ENCODE data around the gene EDEM2. TPM values are rescaled to one million over a fixed set of nuclear protein-coding genes. Genes with fewer than 3 reads are reported as not detected.

Gene EDEM2
- polyA plus RNA-seq, 3 donors: 39.5 to 86.1 (median 75.6) TPM

DNA sequence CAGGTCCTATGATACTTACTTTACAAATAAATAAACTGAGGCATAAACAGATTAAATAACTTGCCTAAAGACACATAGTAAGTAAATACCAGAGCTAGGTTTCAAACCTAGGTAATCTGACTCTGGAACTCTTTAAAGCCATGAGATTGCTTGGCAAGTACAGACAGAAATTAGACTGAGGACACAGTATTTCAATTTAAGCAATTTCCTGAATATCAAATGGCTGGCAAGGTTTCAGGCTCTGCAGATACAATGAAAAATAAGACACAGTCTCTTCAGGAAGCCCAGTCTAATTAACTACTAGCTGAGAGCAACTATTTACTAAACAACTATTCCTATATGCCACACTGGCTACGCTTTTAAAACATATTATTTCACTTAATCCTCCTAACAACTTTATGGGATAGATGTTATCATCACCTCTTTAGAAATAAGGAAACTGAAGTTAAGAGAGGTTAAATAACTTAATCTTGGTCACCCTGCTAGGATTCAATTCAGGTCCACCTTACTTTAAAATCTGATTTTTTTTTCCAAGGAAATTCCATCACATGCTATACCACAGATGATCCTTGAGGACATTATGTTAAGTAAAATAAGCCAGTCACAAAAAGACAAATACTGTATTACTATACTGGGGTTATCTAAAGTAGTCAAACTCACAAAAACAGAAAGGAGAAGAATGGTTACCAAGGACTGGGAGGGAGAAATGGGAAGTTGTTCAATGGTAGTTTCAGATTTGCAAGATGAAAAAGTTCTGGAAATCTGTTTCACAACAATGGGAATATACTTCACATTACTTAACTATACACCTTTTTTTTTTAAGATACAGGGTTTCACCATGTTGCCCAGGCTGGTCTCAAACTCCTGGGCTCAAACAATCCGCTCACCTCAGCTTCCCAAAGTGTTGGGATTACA, 58.6 kb downstream of the EDEM2 start:
- Histone ChIP-seq H3K9me3 (replicated peaks in 1 of 2; ENCODE audit: control insufficient read depth in 1 of 2, insufficient read depth in 1 of 2, low read length in 2 of 2) (no peaks in the 10 kb centered on the region), H4K20me1 (ENCODE audit: insufficient read depth, low read length) (peaks cover 80% of the 10 kb centered on the region), H3K27me3 (ENCODE audit: control insufficient read depth in 2 of 2, insufficient read depth in 2 of 2, low read length in 2 of 2) (no peaks in the 10 kb centered on the region), H3K9ac (ENCODE audit: insufficient read depth, low read length, poor library complexity, severe bottlenecking) (no peak overlapping the region), H3K4me2 (replicated peaks; ENCODE audit: extremely low read depth, low read length, poor library complexity, severe bottlenecking) (peak overlapping the region; percentile 38), H3K4me1 (ENCODE audit: control insufficient read depth in 1 of 2, insufficient read depth in 2 of 2, low read length in 2 of 2) (peaks cover 39 to 56% of the 10 kb centered on the region in 2 donors), H2AFZ (ENCODE audit: insufficient read depth, low read depth, low read length, poor library complexity, severe bottlenecking) (no peak overlapping the region), H3K27ac (ENCODE audit: low read depth in 1 of 2, low read length in 2 of 2) (peak overlapping the region in 1 of 2 donors; percentile 70), H3K36me3 (replicated peaks in 1 of 2; ENCODE audit: control insufficient read depth in 1 of 2, insufficient read depth in 2 of 2, low read length in 2 of 2) (peaks cover 0 to 7% of the 10 kb centered on the region in 2 donors), H3K79me2 (ENCODE audit: insufficient read depth, low read length) (peaks cover 89% of the 10 kb centered on the region), H3K4me3 (replicated peaks in 1 of 3; ENCODE audit: low read depth in 2 of 3, low read length in 3 of 3) (peak overlapping the region in 1 of 3 experiments; percentile 5)
- Mint-ChIP-seq H3K4me1 (peaks cover 55% of the 10 kb centered on the region), H3K27ac (peak overlapping the region; percentile 1 to 83 (median 44)), H3K9me3 (no peaks in the 10 kb centered on the region), H3K36me3 (peaks cover 0 to 21% of the 10 kb centered on the region in 2 donors), H3K4me3 (no peak overlapping the region), H3K27me3 (ENCODE audit: low read depth in 3 of 3) (peaks cover 0 to 3% (median 1%) of the 10 kb centered on the region in 3 donors)
- DNase-seq: peak in 2 of 3 donors; percentile 37 to 43
- TF ChIP-seq, protein P1, sequence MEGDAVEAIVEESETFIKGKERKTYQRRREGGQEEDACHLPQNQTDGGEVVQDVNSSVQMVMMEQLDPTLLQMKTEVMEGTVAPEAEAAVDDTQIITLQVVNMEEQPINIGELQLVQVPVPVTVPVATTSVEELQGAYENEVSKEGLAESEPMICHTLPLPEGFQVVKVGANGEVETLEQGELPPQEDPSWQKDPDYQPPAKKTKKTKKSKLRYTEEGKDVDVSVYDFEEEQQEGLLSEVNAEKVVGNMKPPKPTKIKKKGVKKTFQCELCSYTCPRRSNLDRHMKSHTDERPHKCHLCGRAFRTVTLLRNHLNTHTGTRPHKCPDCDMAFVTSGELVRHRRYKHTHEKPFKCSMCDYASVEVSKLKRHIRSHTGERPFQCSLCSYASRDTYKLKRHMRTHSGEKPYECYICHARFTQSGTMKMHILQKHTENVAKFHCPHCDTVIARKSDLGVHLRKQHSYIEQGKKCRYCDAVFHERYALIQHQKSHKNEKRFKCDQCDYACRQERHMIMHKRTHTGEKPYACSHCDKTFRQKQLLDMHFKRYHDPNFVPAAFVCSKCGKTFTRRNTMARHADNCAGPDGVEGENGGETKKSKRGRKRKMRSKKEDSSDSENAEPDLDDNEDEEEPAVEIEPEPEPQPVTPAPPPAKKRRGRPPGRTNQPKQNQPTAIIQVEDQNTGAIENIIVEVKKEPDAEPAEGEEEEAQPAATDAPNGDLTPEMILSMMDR (IDR thresholded peaks at IDR 0.05): no peak
- no CpG with 5 or more reads among the region's 2 CpGs for WGBS (ENCODE audit: insufficient coverage)
- intact Hi-C loops (cut with micrococcal nuclease): no loop called here

DNA sequence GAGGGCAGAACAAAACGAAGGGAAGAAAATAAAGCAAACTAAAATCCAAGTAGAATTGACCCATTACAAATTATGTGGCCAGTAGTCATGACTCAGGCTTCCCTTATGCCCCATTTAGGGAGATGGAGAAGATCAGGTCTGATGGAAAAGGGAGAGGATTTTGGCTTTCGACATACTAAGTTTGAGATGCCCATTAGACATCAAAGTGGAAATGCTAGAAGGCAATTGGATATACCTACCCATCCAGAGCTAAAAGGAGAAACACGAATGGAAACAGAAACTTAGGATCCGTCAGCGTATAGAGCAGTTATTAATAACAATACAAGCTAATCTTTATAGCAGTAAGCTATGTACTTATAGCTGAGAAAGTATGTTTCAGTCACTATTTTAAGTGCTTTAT, 59.3 kb downstream of the EDEM2 start:
- Histone ChIP-seq H3K4me2 (replicated peaks; ENCODE audit: extremely low read depth, low read length, poor library complexity, severe bottlenecking) (peak overlapping the region; percentile 38), H3K79me2 (ENCODE audit: insufficient read depth, low read length) (peaks cover 96% of the 10 kb centered on the region), H3K9ac (ENCODE audit: insufficient read depth, low read length, poor library complexity, severe bottlenecking) (no peak overlapping the region), H3K27ac (ENCODE audit: low read depth in 1 of 2, low read length in 2 of 2) (peak overlapping the region in 1 of 2 donors; percentile 70), H3K27me3 (ENCODE audit: control insufficient read depth in 2 of 2, insufficient read depth in 2 of 2, low read length in 2 of 2) (no peaks in the 10 kb centered on the region), H2AFZ (ENCODE audit: insufficient read depth, low read depth, low read length, poor library complexity, severe bottlenecking) (no peak overlapping the region), H3K4me1 (ENCODE audit: control insufficient read depth in 1 of 2, insufficient read depth in 2 of 2, low read length in 2 of 2) (peaks cover 32 to 49% of the 10 kb centered on the region in 2 donors), H3K9me3 (replicated peaks in 1 of 2; ENCODE audit: control insufficient read depth in 1 of 2, insufficient read depth in 1 of 2, low read length in 2 of 2) (no peaks in the 10 kb centered on the region), H3K36me3 (replicated peaks in 1 of 2; ENCODE audit: control insufficient read depth in 1 of 2, insufficient read depth in 2 of 2, low read length in 2 of 2) (peaks cover 0 to 7% of the 10 kb centered on the region in 2 donors), H3K4me3 (replicated peaks in 1 of 3; ENCODE audit: low read depth in 2 of 3, low read length in 3 of 3) (peak overlapping the region in 1 of 3 experiments; percentile 5), H4K20me1 (ENCODE audit: insufficient read depth, low read length) (peaks cover 87% of the 10 kb centered on the region)
- Mint-ChIP-seq H3K27ac (peak overlapping the region in 1 of 7 donors; percentile 1), H3K4me1 (peaks cover 49% of the 10 kb centered on the region), H3K4me3 (no peak overlapping the region), H3K9me3 (no peaks in the 10 kb centered on the region), H3K27me3 (ENCODE audit: low read depth in 3 of 3) (peaks cover 0 to 3% (median 1%) of the 10 kb centered on the region in 3 donors), H3K36me3 (peaks cover 0 to 22% of the 10 kb centered on the region in 2 donors)
- WGBS (ENCODE audit: insufficient coverage): no CpG with 5 or more reads among the region's 5 CpGs
- no peak for DNase-seq
- intact Hi-C loops (cut with micrococcal nuclease): no loop called here
- TF ChIP-seq, protein P1 (IDR thresholded peaks at IDR 0.05): no peak

All from CD14-positive monocyte (primary cell).